H1 (cell line): Measurements from ENCODE around the gene ST8SIA2. TPM values are rescaled to one million over a fixed set of nuclear protein-coding genes. Genes with fewer than 3 reads are reported as not detected.

Experiments used
- CTCF ChIA-PET: fragments of 300-600 bp; sonication (Branson Sonifier 250); formaldehyde crosslinking; loops from one replicate; lab custom pipeline; 2021; ENCODE audit not compliant: partially characterized antibody; lab: Charles Lee
- POLR2A ChIA-PET: fragments of 300-600 bp; sonication (Branson Sonifier 250); formaldehyde crosslinking; loops from one replicate; lab custom pipeline; 2021; ENCODE audit warnings: inconsistent platforms; ENCODE audit not compliant: partially characterized antibody; lab: Charles Lee
- DNase-seq, 2 experiments: peaks; one replicate each; pipeline versions ENCODE4 v3.0.0 to v3.0.0-alpha.2; 2010 to 2022; ENCODE audit warnings: low spot score in 2 of 2, low read depth in 1 of 2, mixed read lengths in 1 of 2
- FAIRE-seq: peaks from 2 replicates; lab custom pipeline; 2011; peaks lifted over from hg19 to GRCh38; lab: Jason Lieb, UNC
- H2AFZ ChIP-seq: 2 replicates; pipeline ENCODE4 v1.8.1; 2012; ENCODE audit warnings: low read length, inconsistent platforms
- H2AK5ac ChIP-seq: 2 replicates; pipeline ENCODE4 v1.6.1; 2013; ENCODE audit warnings: low read depth, low read length
- H2BK120ac ChIP-seq: replicated peaks from 2 replicates; pipeline ENCODE3; 2013; ENCODE audit warnings: low read depth, low read length, inconsistent platforms
- H2BK12ac ChIP-seq: 2 replicates; pipeline ENCODE4 v1.6.1; 2013; ENCODE audit warnings: low read depth, low read length
- H2BK15ac ChIP-seq: 2 replicates; pipeline ENCODE4 v1.6.1; 2013; ENCODE audit warnings: low read length
- H2BK20ac ChIP-seq: 2 replicates; pipeline ENCODE4 v1.6.1; 2013; ENCODE audit warnings: low read length
- H2BK5ac ChIP-seq: 2 replicates; pipeline ENCODE4 v1.6.1; 2013; ENCODE audit warnings: low read depth, low read length
- H3K14ac ChIP-seq: 2 replicates; pipeline ENCODE4 v1.6.1; 2013; ENCODE audit warnings: inconsistent platforms; ENCODE audit not compliant: insufficient read length
- H3K18ac ChIP-seq: 2 replicates; pipeline ENCODE4 v1.6.1; 2013; ENCODE audit warnings: low read length; ENCODE audit errors: extremely low read depth
- H3K23ac ChIP-seq: 2 replicates; pipeline ENCODE4 v1.6.1; 2013; ENCODE audit warnings: inconsistent platforms; ENCODE audit not compliant: insufficient read length
- H3K23me2 ChIP-seq: 2 replicates; pipeline ENCODE4 v1.6.1; 2013; ENCODE audit warnings: low read depth, low read length
- H3K27ac ChIP-seq: 2 replicates; pipeline ENCODE4 v1.6.1; 2011; ENCODE audit warnings: low read depth, low read length, inconsistent platforms
- H3K27me3 ChIP-seq, 4 experiments: replicated peaks in 1 of 4; 1 replicate in 1 of 4; 2 replicates in 3 of 4; pipeline versions ENCODE4 v1.6.1 to v1.8.1; 2011 to 2013; ENCODE audit warnings: low read length in 3 of 4, mild to moderate bottlenecking in 3 of 4, inconsistent platforms in 2 of 4, mixed read lengths in 2 of 4, moderate library complexity in 1 of 4; ENCODE audit not compliant: control insufficient read depth in 3 of 4, insufficient read depth in 3 of 4; ENCODE audit errors: extremely low read depth in 1 of 4
- H3K36me3 ChIP-seq, 4 experiments: 2 replicates each; pipeline versions ENCODE4 v1.6.1 to v1.8.1; 2011 to 2013; ENCODE audit warnings: mild to moderate bottlenecking in 4 of 4, low read length in 3 of 4, moderate library complexity in 2 of 4, control low read depth in 1 of 4, inconsistent platforms in 1 of 4; ENCODE audit not compliant: insufficient read depth in 4 of 4, control insufficient read depth in 2 of 4
- H3K4ac ChIP-seq: replicated peaks from 2 replicates; pipeline ENCODE3; 2013; ENCODE audit warnings: low read length, low read depth, mixed read lengths, inconsistent platforms; ENCODE audit not compliant: insufficient read length
- H3K4me1 ChIP-seq, 4 experiments: replicated peaks in 1 of 4; 1 replicate in 1 of 4; 2 replicates in 3 of 4; pipeline versions ENCODE4 v1.6.1 to v1.8.1; 2011 to 2013; ENCODE audit warnings: low read length in 3 of 4, inconsistent platforms in 2 of 4, mixed read lengths in 1 of 4; ENCODE audit not compliant: insufficient read depth in 4 of 4, control insufficient read depth in 3 of 4
- H3K4me2 ChIP-seq, 2 experiments: 2 replicates each; pipeline versions ENCODE4 v1.6.1 to v1.8.1; 2011 to 2013; ENCODE audit warnings: low read depth in 2 of 2, low read length in 2 of 2, control low read depth in 1 of 2, inconsistent platforms in 1 of 2, mild to moderate bottlenecking in 1 of 2; ENCODE audit not compliant: insufficient read depth in 1 of 2
- H3K4me3 ChIP-seq, 4 experiments: fragments of 200-600, 300-600 bp in 1 of 4; sonication (generic), shearing (Covaris generic), sonication (Bioruptor Twin) in 1 of 4; 2 replicates each; pipeline versions ENCODE4 v1.5.1 to v1.8.1; 2011 to 2016; ENCODE audit warnings: low read length in 4 of 4, low read depth in 3 of 4, control low read depth in 2 of 4, inconsistent platforms in 2 of 4, mild to moderate bottlenecking in 2 of 4, mixed read lengths in 1 of 4, moderate library complexity in 1 of 4; ENCODE audit not compliant: insufficient read depth in 2 of 4; ENCODE audit errors: extremely low read depth in 1 of 4
- H3K56ac ChIP-seq: replicated peaks from 2 replicates; pipeline ENCODE3; 2013; ENCODE audit warnings: low read depth, mild to moderate bottlenecking, mixed read lengths, low read length, inconsistent platforms; ENCODE audit not compliant: insufficient read length
- H3K79me1 ChIP-seq: 2 replicates; pipeline ENCODE4 v1.6.1; 2013; ENCODE audit warnings: low read depth, low read length, control low read depth
- H3K79me2 ChIP-seq, 2 experiments: 2 replicates each; pipeline versions ENCODE4 v1.6.1 to v1.8.1; 2012 to 2013; ENCODE audit warnings: low read length in 2 of 2, mild to moderate bottlenecking in 2 of 2, inconsistent platforms in 1 of 2; ENCODE audit not compliant: insufficient read depth in 2 of 2, control insufficient read depth in 1 of 2
- H3K9ac ChIP-seq, 4 experiments: replicated peaks in 1 of 4; 1 replicate in 1 of 4; 2 replicates in 3 of 4; pipeline versions ENCODE4 v1.6.1 to v1.8.1; 2011 to 2013; ENCODE audit warnings: low read depth in 3 of 4, low read length in 3 of 4, control low read depth in 2 of 4, mild to moderate bottlenecking in 2 of 4, moderate library complexity in 2 of 4, inconsistent platforms in 1 of 4; ENCODE audit errors: extremely low read depth in 1 of 4
- H3K9me3 ChIP-seq, 2 experiments: 2 replicates each; pipeline versions ENCODE4 v1.6.1 to v1.8.1; 2012 to 2013; ENCODE audit warnings: mild to moderate bottlenecking in 2 of 2, moderate library complexity in 2 of 2, control low read depth in 1 of 2, inconsistent platforms in 1 of 2, low read depth in 1 of 2, low read length in 1 of 2, mixed read lengths in 1 of 2; ENCODE audit not compliant: insufficient read depth in 2 of 2
- H4K20me1 ChIP-seq, 2 experiments: replicated peaks in 1 of 2; 2 replicates each; pipeline versions ENCODE3 to v1.8.1; 2011 to 2013; ENCODE audit warnings: inconsistent platforms in 2 of 2, low read length in 2 of 2, mild to moderate bottlenecking in 1 of 2; ENCODE audit not compliant: insufficient read depth in 2 of 2, control insufficient read depth in 1 of 2
- H4K5ac ChIP-seq: 2 replicates; pipeline ENCODE4 v1.6.1; 2013; ENCODE audit warnings: low read length, low read depth, mixed read lengths, inconsistent platforms; ENCODE audit not compliant: insufficient read length
- H4K8ac ChIP-seq: 2 replicates; pipeline ENCODE4 v1.8.0; 2013; ENCODE audit warnings: mild to moderate bottlenecking, moderate library complexity, low read length, inconsistent platforms; ENCODE audit not compliant: insufficient read depth; ENCODE audit errors: extremely low read depth
- H4K91ac ChIP-seq: replicated peaks from 2 replicates; pipeline ENCODE3; 2013; ENCODE audit warnings: low read length, mixed read lengths, inconsistent platforms; ENCODE audit not compliant: insufficient read length
- HDAC2 ChIP-seq, 2 experiments: fragments of 300-600 bp in 1 of 2; sonication (generic) in 1 of 2; IDR thresholded peaks; 2 replicates each; pipeline ENCODE4 v1.6.1; 2011 to 2012; ENCODE audit warnings: low read depth in 2 of 2, low read length in 2 of 2, mild to moderate bottlenecking in 2 of 2, moderate library complexity in 2 of 2, borderline replicate concordance in 1 of 2, inconsistent platforms in 1 of 2
- JUND ChIP-seq: IDR thresholded peaks from 2 replicates; pipeline ENCODE4 v1.6.1; 2011; ENCODE audit warnings: mild to moderate bottlenecking, improper control_type of control experiment, low read length
- KDM4A ChIP-seq: IDR thresholded peaks from one replicate; pipeline ENCODE4 v1.7.1; 2012; ENCODE audit warnings: low read depth, mild to moderate bottlenecking, moderate library complexity, low read length, inconsistent platforms; ENCODE audit not compliant: severe bottlenecking
- KDM5A ChIP-seq: fragments of 200-600 bp; IDR thresholded peaks from 2 replicates; pipeline ENCODE4 v1.7.1; 2012; ENCODE audit warnings: mild to moderate bottlenecking, low read length, inconsistent platforms, mixed read lengths
- RNF2 ChIP-seq: fragments of 200-900, 300-1000 bp; sonication (generic); IDR thresholded peaks from 2 replicates; pipeline ENCODE4 v1.7.1; 2016; ENCODE audit warnings: borderline replicate concordance, low read depth, mild to moderate bottlenecking, antibody characterized with exemption, low read length; ENCODE audit not compliant: poor library complexity, severe bottlenecking; ENCODE audit errors: missing control alignments
- SP4 ChIP-seq: IDR thresholded peaks from 2 replicates; pipeline ENCODE4 v1.6.1; 2012; ENCODE audit warnings: low read length, inconsistent platforms
- WGBS, 2 experiments: shearing (Covaris generic) in 1 of 2; methylation state at CpG; one replicate each; pipeline versions ENCODE4 v1.1.6 to v1.1.7; 2013 to 2015; ENCODE audit warnings: low lambda C conversion rate in 2 of 2, mixed read lengths in 2 of 2, inconsistent platforms in 1 of 2, low coverage in 1 of 2, missing lambda C conversion rate in 1 of 2; ENCODE audit not compliant: insufficient replicate concordance in 2 of 2, insufficient coverage in 1 of 2, insufficient read length in 1 of 2; ENCODE audit errors: extremely low coverage in 1 of 2, missing lambda C conversion rate in 1 of 2; 5-methylcytosine and 5-hydroxymethylcytosine counted together
- polyA plus RNA-seq, 7 experiments: library from polyadenylated mRNA; depleted of rRNA in 3 of 7; stranded (reverse) in 5 of 7; unstranded in 2 of 7; fragments of >200 nt in 5 of 7; fragments of 200-250 nt in 2 of 7; gene quantifications; 1 replicate in 5 of 7; 2 replicates in 1 of 7; 4 replicates in 1 of 7; pipeline versions ENCODE4 v1.2.1 to v1.2.3, GENCODE V29; 2011 to 2013; ENCODE audit warnings: missing spikeins in 2 of 7, mixed read lengths in 2 of 7
- total RNA-seq: library from RNA; stranded (reverse); fragmentation: NEBNext Ultra II Directional; extraction: Animal tissue kit (Norgen Biotek cat#: 25700); gene quantifications from 2 replicates; pipeline ENCODE4 v1.2.1, GENCODE V29; 2021

ST8SIA2 gene
- total and polyA plus RNA-seq, 2 of the 8 experiments (the other 6 are each of a cell fraction or from before 2014, with no cell fraction given): 3.0 to 4.5 TPM

DNA sequence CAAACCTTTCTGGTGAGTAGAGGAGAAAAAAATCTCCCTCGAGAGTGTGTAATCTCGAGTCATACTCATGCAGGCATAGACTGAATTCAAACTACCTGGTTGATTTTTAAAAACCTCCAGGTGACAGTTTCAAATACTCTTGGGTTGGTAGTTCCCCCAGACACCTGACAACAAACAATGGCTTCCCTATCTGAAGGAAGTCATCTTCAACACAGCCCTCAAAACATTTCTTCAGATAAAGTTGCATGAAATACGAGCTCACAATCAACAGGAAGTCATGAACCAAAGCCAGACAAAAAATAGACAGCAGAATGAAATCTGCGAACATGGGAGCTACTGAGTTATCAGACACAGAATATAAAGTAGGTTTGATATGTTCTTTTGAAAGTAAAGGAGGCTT lies 112.8 kb downstream of the ST8SIA2 start:
- no peak overlapping the region for H4K91ac ChIP-seq
- no peak overlapping the region for H4K5ac ChIP-seq
- H3K4me2 ChIP-seq: no peak overlapping the region
- H3K36me3 ChIP-seq: no peaks in the 10 kb centered on the region
- no peak overlapping the region for H2AFZ ChIP-seq
- H3K23ac ChIP-seq: no peak overlapping the region
- H2AK5ac ChIP-seq: no peak overlapping the region
- POLR2A ChIA-PET: interaction anchor here (0.6 kb wide), 1 partner anchor 652 kb away, joined by 3 read pairs; no protein-coding TSS in a partner anchor
- H3K27me3 ChIP-seq: peaks cover 2 to 7% (median 3%) of the 10 kb centered on the region in 4 experiments; a peak in 4 of 7 replicates
- no peaks in the 10 kb centered on the region for H4K20me1 ChIP-seq
- no peak overlapping the region for H2BK12ac ChIP-seq
- CTCF ChIA-PET: interaction anchor here (0.6 to 1.1 kb wide), 3 partner anchors 15 to 231 kb away, joined by 3 to 4 read pairs (median 3); partner anchors contain the start of gene ST8SIA2
- peaks cover 23% of the 10 kb centered on the region in 2 experiments for H3K9me3 ChIP-seq
- no peak overlapping the region for H3K9ac ChIP-seq
- no peak overlapping the region for H3K4ac ChIP-seq
- no peak overlapping the region for H2BK120ac ChIP-seq
- peaks cover 0 to 12% (median 4%) of the 10 kb centered on the region in 4 experiments; a peak in 4 of 7 replicates for H3K4me1 ChIP-seq
- H2BK5ac ChIP-seq: no peak overlapping the region
- TF ChIP-seq KDM4A (no peak), KDM5A (no peak), JUND (no peak), SP4 (no peak), RNF2 (no peak), HDAC2 (IDR thresholded peaks at IDR 0.05; ENCODE audit: borderline replicate concordance in 1 of 2, low read depth in 2 of 2, low read length in 2 of 2) (no peak)
- H3K56ac ChIP-seq: no peak overlapping the region
- H3K79me2 ChIP-seq: no peaks in the 10 kb centered on the region
- H3K27ac ChIP-seq: no peak overlapping the region
- H3K4me3 ChIP-seq: no peak overlapping the region
- H3K14ac ChIP-seq: no peak overlapping the region
- H3K18ac ChIP-seq: no peak overlapping the region
- DNase-seq (no peak), FAIRE-seq (no peak)
- H2BK20ac ChIP-seq: no peak overlapping the region
- no peaks in the 10 kb centered on the region for H3K23me2 ChIP-seq
- WGBS, 2 experiments: 91% methylated on average over 4 of the region's 4 CpGs; no CpG with 5 or more reads in 1 of the 2 experiments
- no peak overlapping the region for H4K8ac ChIP-seq
- H2BK15ac ChIP-seq: no peak overlapping the region
- no peaks in the 10 kb centered on the region for H3K79me1 ChIP-seq
